Right lobe of liver (tissue), 6 donors: ENCODE measurements around the gene CUBN. TPM values are rescaled to one million over a fixed set of nuclear protein-coding genes. Genes with fewer than 3 reads are reported as not detected.

ENCODE experiments used
- ATAC-seq, 4 donors: fragments of 200-7000 bp; cut with Tn5 transposase; one replicate each; pipeline ENCODE4 v1.9.1; 2020; ENCODE audit warnings: mild to moderate bottlenecking in 4 of 4, moderate library complexity in 4 of 4
- DNase-seq, 3 donors: peaks; one replicate each; pipeline ENCODE4 v3.0.0-alpha.2; 2020
- H3K27ac ChIP-seq, 3 donors: fragments of 200-600 bp; one replicate each; pipeline ENCODE4 v1.8.0; 2022
- H3K27me3 ChIP-seq, 2 donors: fragments of 200-600 bp; one replicate each; pipeline ENCODE4 v1.8.0; 2022
- H3K36me3 ChIP-seq, 4 donors: fragments of 200-600 bp; sonication (generic) in 1 of 4; one replicate each; pipeline versions ENCODE4 v1.5.1 to v1.8.0; 2017 to 2022; ENCODE audit warnings: control low read depth in 1 of 4
- H3K4me1 ChIP-seq, 4 donors: fragments of 200-600 bp; sonication (generic) in 1 of 4; one replicate each; pipeline versions ENCODE4 v1.5.1 to v1.8.0; 2017 to 2022; ENCODE audit warnings: control low read depth in 1 of 4
- H3K4me3 ChIP-seq, 3 donors: fragments of 200-600 bp; one replicate each; pipeline ENCODE4 v1.8.0; 2022
- H3K9me3 ChIP-seq, 4 donors: fragments of 200-600 bp; sonication (generic) in 1 of 4; one replicate each; pipeline versions ENCODE4 v1.5.1 to v1.8.0; 2017 to 2022; ENCODE audit warnings: control low read depth in 1 of 4
- CTCF ChIP-seq, 4 donors: fragments of 200-600 bp in 3 of 4; fragments of 450-650 bp in 1 of 4; IDR thresholded peaks; one replicate each; pipeline versions ENCODE4 v1.5.1 to v1.8.0; 2016 to 2022; ENCODE audit warnings: antibody characterized with exemption in 4 of 4, mild to moderate bottlenecking in 2 of 4
- POLR2A ChIP-seq: fragments of 450-650 bp; IDR thresholded peaks from one replicate; pipeline ENCODE4 v1.6.1; 2017; ENCODE audit warnings: antibody characterized with exemption, mild to moderate bottlenecking
- WGBS: methylation state at CpG from one replicate; pipeline ENCODE4 v1.1.6; 2018; ENCODE audit warnings: low coverage, low lambda C conversion rate; ENCODE audit not compliant: insufficient coverage; ENCODE audit errors: missing lambda C conversion rate; 5-methylcytosine and 5-hydroxymethylcytosine counted together
- intact Hi-C, 2 donors: fragments of 100-400 bp; cut with DNase I; formaldehyde crosslinking; loops; one replicate each; pipeline versions ENCODE4 v1.11.2 to v1.14.1; 2022
- total RNA-seq, 6 experiments: library from RNA; depleted of rRNA in 2 of 6; stranded (reverse); fragments of >200 nt in 2 of 6; fragmentation: NEBNext Ultra II Directional in 3 of 6; extraction: Animal tissue kit (Norgen Biotek cat#: 25700) in 3 of 6; gene quantifications; one replicate each; pipeline versions ENCODE4 v1.1.0 to v1.2.4, GENCODE V29; 2016 to 2023
- donor health status: DM: no; HTN: yes; CAD: no.
- donor health status: DM: no; HTN: no; CAD: no.
- donor health status: DM: no; HTN: no; CAD: no.
- donor health status: DM: no; HTN: yes; CAD: no.
- donor health status: DM: no; HTN: yes; CAD: no.

CUBN gene
- total RNA-seq, 6 experiments from 2014 or later, result 0.07 to 0.74 (median 0.27) TPM

- 51% methylated on average over 3 of the region's 7 CpGs for WGBS
- no peak for ATAC-seq
- TF ChIP-seq POLR2A (no peak), CTCF (IDR thresholded peaks at IDR 0.05) (no peak)
- H3K36me3 ChIP-seq, result no peaks in the 10 kb centered on the region
- no peak for DNase-seq
- H3K27me3 ChIP-seq, result no peaks in the 10 kb centered on the region
- no peaks in the 10 kb centered on the region for H3K4me1 ChIP-seq
- H3K9me3 ChIP-seq, result no peaks in the 10 kb centered on the region
- no peak overlapping the region for H3K27ac ChIP-seq
- H3K4me3 ChIP-seq, result no peak overlapping the region
- intact Hi-C loops, result no loop called here
Observed at GRCh38 chr10:16865766-16866165, 263.8 kb downstream of the CUBN start.

DNA sequence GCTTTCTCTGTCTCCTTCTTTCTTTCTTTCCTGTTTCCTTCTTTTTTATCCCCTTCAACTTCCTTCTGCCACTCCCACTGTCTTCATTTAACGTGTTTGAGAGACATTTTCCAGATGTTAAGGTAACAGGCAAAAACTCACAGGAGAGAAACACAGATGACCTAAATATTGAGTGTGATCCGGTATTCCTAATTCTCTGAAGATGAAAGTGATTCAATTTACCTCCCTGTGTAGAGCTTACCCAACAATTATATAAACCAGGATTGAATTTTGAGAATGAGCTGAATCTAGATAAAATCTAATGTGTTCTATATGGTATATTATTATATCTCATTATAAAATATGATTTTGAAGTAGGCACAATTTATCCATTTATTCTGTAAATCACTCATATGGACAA is 265.8 kb downstream of the CUBN start:
- no peaks in the 10 kb centered on the region for H3K9me3 ChIP-seq
- DNase-seq (no peak), ATAC-seq (no peak)
- no peak overlapping the region for H3K4me3 ChIP-seq
- no peaks in the 10 kb centered on the region for H3K36me3 ChIP-seq
- H3K27ac ChIP-seq, result no peak overlapping the region
- H3K4me1 ChIP-seq, result no peaks in the 10 kb centered on the region
- TF ChIP-seq POLR2A (no peak), CTCF (IDR thresholded peaks at IDR 0.05) (no peak)
- WGBS, result 56% methylated on average over 2 of the region's 2 CpGs
- no peaks in the 10 kb centered on the region for H3K27me3 ChIP-seq
- intact Hi-C loops, result no loop called here

DNA sequence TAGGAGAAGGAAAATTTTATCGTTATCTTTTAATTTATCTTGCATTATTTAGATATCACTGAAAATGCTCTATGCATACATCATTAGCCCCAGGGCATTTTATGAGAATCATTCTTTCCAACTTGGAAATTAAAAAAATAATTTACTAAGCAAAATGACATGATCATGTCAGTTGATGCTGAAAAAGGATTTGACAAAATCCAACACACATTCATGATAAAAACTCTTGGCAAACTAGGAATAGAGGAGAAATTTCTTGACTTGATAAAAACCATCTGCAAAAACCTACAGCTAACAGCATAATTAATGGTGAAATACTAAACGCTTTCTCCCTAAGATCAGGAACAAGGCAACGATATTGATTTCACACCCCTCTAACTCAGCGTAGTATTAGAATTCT is 272.2 kb downstream of the CUBN start:
- Histone ChIP-seq H3K4me1 (no peaks in the 10 kb centered on the region), H3K4me3 (no peak overlapping the region), H3K36me3 (no peaks in the 10 kb centered on the region), H3K27me3 (no peaks in the 10 kb centered on the region), H3K9me3 (no peaks in the 10 kb centered on the region), H3K27ac (no peak overlapping the region)
- intact Hi-C loops, result no loop called here
- ATAC-seq, result no peak
- no peak for DNase-seq
- TF ChIP-seq CTCF (IDR thresholded peaks at IDR 0.05) (no peak), POLR2A (no peak)
- WGBS, result 51% methylated on average over 4 of the region's 4 CpGs

DNA sequence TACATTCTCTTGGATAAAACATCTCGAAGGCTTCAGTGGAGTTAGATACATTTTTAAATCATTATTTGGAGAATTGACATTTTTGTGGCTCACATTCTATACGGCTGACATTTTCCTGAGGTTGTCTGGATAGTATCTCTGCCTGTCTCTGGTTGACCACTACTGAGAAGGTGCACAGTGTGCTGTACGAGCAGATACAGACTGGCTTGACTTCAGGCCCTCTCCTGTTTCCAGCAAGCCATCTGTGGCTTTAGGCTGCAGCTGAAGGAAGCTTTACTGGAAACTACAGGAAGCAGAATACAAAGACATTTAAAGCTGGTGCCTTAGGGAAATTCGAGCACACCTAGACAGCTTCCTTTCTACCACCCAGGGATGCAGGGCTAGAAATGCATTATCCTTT is 273.0 kb downstream of the CUBN start:
- no peak overlapping the region for H3K27ac ChIP-seq
- TF ChIP-seq POLR2A (no peak), CTCF (IDR thresholded peaks at IDR 0.05) (no peak)
- no peaks in the 10 kb centered on the region for H3K27me3 ChIP-seq
- ATAC-seq, result no peak
- 34% methylated on average over 4 of the region's 4 CpGs for WGBS
- intact Hi-C loops, result no loop called here
- H3K36me3 ChIP-seq, result no peaks in the 10 kb centered on the region
- H3K9me3 ChIP-seq, result no peaks in the 10 kb centered on the region
- no peak for DNase-seq
- no peaks in the 10 kb centered on the region for H3K4me1 ChIP-seq
- no peak overlapping the region for H3K4me3 ChIP-seq

- Histone ChIP-seq H3K36me3 (no peaks in the 10 kb centered on the region), H3K27me3 (no peaks in the 10 kb centered on the region), H3K4me1 (no peaks in the 10 kb centered on the region), H3K9me3 (no peaks in the 10 kb centered on the region), H3K4me3 (no peak overlapping the region), H3K27ac (no peak overlapping the region)
- 80% methylated on average over 5 of the region's 5 CpGs for WGBS
- TF ChIP-seq POLR2A, result no peak
- no peak for TF ChIP-seq CTCF (IDR thresholded peaks at IDR 0.05)
- no peak for DNase-seq
- intact Hi-C loops, result no loop called here
- no peak for ATAC-seq
Observed at GRCh38 chr10:16856092-16856491, 273.5 kb downstream of the CUBN start.
